Measurements from ENCODE around the gene RPLP1.

- TF ChIP-seq PRDM10 (tag by site-specific recombination; IDR thresholded peaks at IDR 0.05) (no peak), CTCF (tag by site-specific recombination; IDR thresholded peaks at IDR 0.05) (no peak), ZNF580 (tag by site-specific recombination; IDR thresholded peaks at IDR 0.05) (no peak), SETDB1 (IDR thresholded peaks at IDR 0.05; ENCODE audit: insufficient read length, low read length) (no peak), ZSCAN30 (tag by site-specific recombination; IDR thresholded peaks at IDR 0.05) (no peak), KLF9 (tag by site-specific recombination; IDR thresholded peaks at IDR 0.05; ENCODE audit: low read depth) (no peak)
These were observed 45.7 kb downstream of the RPLP1 start for GRCh38 chr15:69498282-69498681.

Measured in HEK293 (cell line).